ENCODE measurements around the gene FLG2. TPM values are rescaled to one million over a fixed set of nuclear protein-coding genes. Genes with fewer than 3 reads are reported as not detected.
"Not testable (repeated sequence)": the region's sequence is repeated elsewhere in the genome, so short reads cannot be mapped to it uniquely, and the experiment has no call there.

Gene FLG2
- total and polyA plus RNA-seq, 2 of the 4 experiments (the other 2 are of a cell fraction), result 0.02 TPM; not detected in 1

DNA sequence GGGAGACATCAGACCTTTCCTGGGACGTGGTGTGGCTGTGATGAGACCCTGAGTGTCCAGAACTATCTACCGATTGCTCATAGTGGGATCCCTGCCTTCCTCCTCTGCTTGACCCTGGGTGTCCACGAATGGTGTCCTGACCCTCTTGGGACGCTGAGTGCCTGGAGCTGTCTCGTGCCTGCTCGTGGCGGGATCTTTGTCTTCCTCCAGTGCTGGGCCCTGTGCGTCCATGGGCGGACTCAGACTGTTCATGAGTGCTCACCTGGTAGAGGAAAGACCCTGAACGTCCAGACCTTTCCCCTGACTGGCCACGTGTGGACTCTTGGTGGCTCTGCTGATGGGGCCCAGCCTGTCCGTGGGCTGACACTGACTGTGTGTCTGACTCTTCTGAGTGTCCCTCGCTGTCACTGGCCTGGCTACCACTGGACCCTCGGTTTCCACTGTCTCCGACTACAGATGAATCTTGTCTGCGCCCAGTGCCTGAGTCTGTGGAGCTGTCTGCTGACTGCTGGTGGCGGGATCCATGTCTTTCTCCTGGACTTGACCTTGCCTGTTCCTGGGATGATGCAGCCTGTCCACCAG lies 50.4 kb downstream of the FLG2 start:
- H3K27ac ChIP-seq (ENCODE audit: insufficient read depth, low read length); H3K4me2 ChIP-seq (ENCODE audit: low read depth, low read length); H3K23ac ChIP-seq (ENCODE audit: low read depth, low read length); H3K4me1 ChIP-seq (ENCODE audit: control insufficient read depth, insufficient read depth, low read length); CTCF ChIA-PET; H3K18ac ChIP-seq (ENCODE audit: low read depth, low read length); H3K79me1 ChIP-seq (ENCODE audit: low read depth in 1 of 2, low read length in 2 of 2); ATAC-seq (ENCODE audit: low read depth); H4K20me1 ChIP-seq (ENCODE audit: insufficient read depth, low read length); H2AK9ac ChIP-seq (replicated peaks; ENCODE audit: low read depth, low read length, poor library complexity); H3K36me3 ChIP-seq (ENCODE audit: control insufficient read depth, insufficient read depth, low read length); POLR2A ChIA-PET (ENCODE audit: unreplicated experiment); H4K5ac ChIP-seq (ENCODE audit: low read depth, low read length); dilution Hi-C loops (cut with HindIII; ENCODE audit: low sequenced_read_pairs, unreplicated experiment); H3K14ac ChIP-seq (replicated peaks; ENCODE audit: low read depth, low read length); DNase-seq; H2BK120ac ChIP-seq (ENCODE audit: low read depth, low read length); H3K27me3 ChIP-seq (ENCODE audit: control insufficient read depth, insufficient read depth, low read length); H2BK20ac ChIP-seq (ENCODE audit: low read depth, low read length); H3K4me3 ChIP-seq (ENCODE audit: insufficient read depth, low read depth, low read length); BruUV-seq (replicated peaks); H2AK5ac ChIP-seq (ENCODE audit: low read depth, low read length); H4K91ac ChIP-seq (ENCODE audit: insufficient read depth, low read depth, low read length); H3K4ac ChIP-seq (ENCODE audit: low read depth, low read length); H3K9ac ChIP-seq (ENCODE audit: low read depth, low read length); H3K9me1 ChIP-seq (ENCODE audit: insufficient read depth, low read length); H2BK5ac ChIP-seq (ENCODE audit: low read depth, low read length, poor library complexity, severe bottlenecking); H2BK15ac ChIP-seq (ENCODE audit: low read depth, low read length); H2AFZ ChIP-seq (replicated peaks; ENCODE audit: low read length, poor library complexity); H3K56ac ChIP-seq (ENCODE audit: extremely low read depth, insufficient read depth, low read length); H4K8ac ChIP-seq (ENCODE audit: low read depth in 2 of 2, low read length in 2 of 2); in situ Hi-C loops (cut with MboI; ENCODE audit: low sequenced_read_pairs); intact Hi-C loops (cut with micrococcal nuclease): not testable (repeated sequence)
- WGBS, 2 experiments (ENCODE audit: extremely low coverage in 2 of 2, insufficient read length in 1 of 2), result 75% methylated on average over 14 of the region's 17 CpGs; no CpG with 5 or more reads in 1 of the 2 experiments
- H3K9me3 ChIP-seq (ENCODE audit: control insufficient read depth, insufficient read depth, low read length), result peaks cover 22% of the 10 kb centered on the region

DNA sequence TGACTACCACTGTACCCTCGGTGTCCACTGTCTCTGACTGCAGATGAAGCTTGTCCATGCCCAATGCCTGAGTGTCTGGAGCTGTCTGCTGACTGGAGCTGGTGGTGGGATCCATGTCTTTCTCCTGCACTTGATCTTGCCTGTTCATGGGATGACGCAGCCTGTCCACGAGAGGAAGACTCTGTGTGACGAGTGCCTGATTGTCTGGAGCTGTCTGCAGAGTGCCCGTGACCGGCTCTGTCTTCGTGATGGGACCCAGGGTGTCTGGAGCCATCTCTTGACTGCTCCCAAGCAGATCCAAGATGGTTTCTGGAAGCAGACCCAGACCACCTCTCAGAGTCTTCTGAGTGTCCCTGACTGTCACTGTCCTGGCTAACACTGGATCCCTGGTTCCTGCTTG lies 51.0 kb downstream of the FLG2 start:
- H2AFZ ChIP-seq (replicated peaks; ENCODE audit: low read length, poor library complexity); H3K4ac ChIP-seq (ENCODE audit: low read depth, low read length); H3K14ac ChIP-seq (replicated peaks; ENCODE audit: low read depth, low read length); H3K56ac ChIP-seq (ENCODE audit: extremely low read depth, insufficient read depth, low read length); H2BK20ac ChIP-seq (ENCODE audit: low read depth, low read length); H4K91ac ChIP-seq (ENCODE audit: insufficient read depth, low read depth, low read length); H3K4me1 ChIP-seq (ENCODE audit: control insufficient read depth, insufficient read depth, low read length); CTCF ChIA-PET; H4K8ac ChIP-seq (ENCODE audit: low read depth in 2 of 2, low read length in 2 of 2); H3K9me1 ChIP-seq (ENCODE audit: insufficient read depth, low read length); H3K27me3 ChIP-seq (ENCODE audit: control insufficient read depth, insufficient read depth, low read length); H3K79me1 ChIP-seq (ENCODE audit: low read depth in 1 of 2, low read length in 2 of 2); H3K27ac ChIP-seq (ENCODE audit: insufficient read depth, low read length); H3K36me3 ChIP-seq (ENCODE audit: control insufficient read depth, insufficient read depth, low read length); H3K18ac ChIP-seq (ENCODE audit: low read depth, low read length); POLR2A ChIA-PET (ENCODE audit: unreplicated experiment); ATAC-seq (ENCODE audit: low read depth); H2BK15ac ChIP-seq (ENCODE audit: low read depth, low read length); H2BK120ac ChIP-seq (ENCODE audit: low read depth, low read length); H3K4me2 ChIP-seq (ENCODE audit: low read depth, low read length); H2AK5ac ChIP-seq (ENCODE audit: low read depth, low read length); H4K5ac ChIP-seq (ENCODE audit: low read depth, low read length); H2AK9ac ChIP-seq (replicated peaks; ENCODE audit: low read depth, low read length, poor library complexity); intact Hi-C loops (cut with micrococcal nuclease); in situ Hi-C loops (cut with MboI; ENCODE audit: low sequenced_read_pairs); H3K4me3 ChIP-seq (ENCODE audit: insufficient read depth, low read depth, low read length); BruUV-seq (replicated peaks); H3K23ac ChIP-seq (ENCODE audit: low read depth, low read length); H2BK5ac ChIP-seq (ENCODE audit: low read depth, low read length, poor library complexity, severe bottlenecking); H3K9ac ChIP-seq (ENCODE audit: low read depth, low read length); DNase-seq; dilution Hi-C loops (cut with HindIII; ENCODE audit: low sequenced_read_pairs, unreplicated experiment); H4K20me1 ChIP-seq (ENCODE audit: insufficient read depth, low read length): not testable (repeated sequence)
- H3K9me3 ChIP-seq (ENCODE audit: control insufficient read depth, insufficient read depth, low read length), result peaks cover 22% of the 10 kb centered on the region
- WGBS, 2 experiments (ENCODE audit: extremely low coverage in 2 of 2, insufficient read length in 1 of 2), result 49% methylated on average over 3 of the region's 7 CpGs; no CpG with 5 or more reads in 1 of the 2 experiments
